ENCODE data around the gene BRINP1.

- TF ChIP-seq CTCF (IDR thresholded peaks at IDR 0.05): no peak
- TF ChIP-seq POLR2A (IDR thresholded peaks at IDR 0.05): no peak
- no peak for TF ChIP-seq POLR2AphosphoS5 (IDR thresholded peaks at IDR 0.05)
Measured at GRCh38 chr9:119255116-119255515, 114.1 kb downstream of the BRINP1 start.

Measured in stomach (tissue), 4 donors.